HG03571 (cell line): ENCODE measurements around the gene PLK5.

Experiments
- ATAC-seq: cut with Tn5 transposase; IDR thresholded peaks from one replicate; pipeline ENCODE4 v1.9.1; 2021; ENCODE audit not compliant: unreplicated experiment

PLK5 gene

GRCh38 chr19:1576242-1577089 lies 52.6 kb downstream of the PLK5 start:
- no peak for ATAC-seq

GRCh38 chr19:1577090-1577928 lies 53.4 kb downstream of the PLK5 start:
- ATAC-seq: no peak

- no peak for ATAC-seq
These were observed 54.2 kb downstream of the PLK5 start for GRCh38 chr19:1577929-1578618.

- no peak for ATAC-seq
These were observed 55.3 kb downstream of the PLK5 start for GRCh38 chr19:1579222-1579621.

GRCh38 chr19:1580382-1580781 lies 56.5 kb downstream of the PLK5 start:
- ATAC-seq: no peak

GRCh38 chr19:1580957-1581356 lies 57.1 kb downstream of the PLK5 start:
- ATAC-seq: no peak

GRCh38 chr19:1582201-1582600 lies 58.3 kb downstream of the PLK5 start:
- no peak for ATAC-seq

GRCh38 chr19:1584500-1585242 lies 60.8 kb downstream of the PLK5 start:
- no peak for ATAC-seq

- no peak for ATAC-seq
These were observed 61.3 kb downstream of the PLK5 start for GRCh38 chr19:1585243-1585580.
